GM19238 (cell line): Measurements from ENCODE around the gene IFT57.
"Not testable (repeated sequence)": the region's sequence is repeated elsewhere in the genome, so short reads cannot be mapped to it uniquely, and the experiment has no call there.

Experiments used
- DNase-seq: peaks from one replicate; pipeline ENCODE4 v3.0.0; 2011; ENCODE audit warnings: low spot score; ENCODE audit not compliant: insufficient read length

Gene IFT57

GRCh38 chr3:108159865-108160264 lies 62.4 kb downstream of the IFT57 start:
- no peak for DNase-seq

GRCh38 chr3:108159105-108159504 lies 63.1 kb downstream of the IFT57 start:
- no peak for DNase-seq

GRCh38 chr3:108158251-108158650 lies 64.0 kb downstream of the IFT57 start:
- no peak for DNase-seq

GRCh38 chr3:108157273-108157672 lies 65.0 kb downstream of the IFT57 start:
- DNase-seq, result no peak

- no peak for DNase-seq
Observed at GRCh38 chr3:108156312-108156853, 65.8 kb downstream of the IFT57 start.

GRCh38 chr3:108155642-108156041 lies 66.6 kb downstream of the IFT57 start:
- DNase-seq, result not testable (repeated sequence)

- DNase-seq, result no peak
Observed at GRCh38 chr3:108153451-108153981, 68.7 kb downstream of the IFT57 start.

- DNase-seq, result no peak
Observed at GRCh38 chr3:108152274-108152673, 70.0 kb downstream of the IFT57 start.

- no peak for DNase-seq
Observed at GRCh38 chr3:108150200-108150599, 72.0 kb downstream of the IFT57 start.

GRCh38 chr3:108146139-108146538 lies 76.1 kb downstream of the IFT57 start:
- DNase-seq, result no peak

GRCh38 chr3:108145578-108145977 lies 76.6 kb downstream of the IFT57 start:
- no peak for DNase-seq

GRCh38 chr3:108137460-108137814 lies 84.8 kb downstream of the IFT57 start:
- no peak for DNase-seq

- no peak for DNase-seq
Observed at GRCh38 chr3:108136561-108137459, 85.4 kb downstream of the IFT57 start.

GRCh38 chr3:108134555-108134880 lies 87.7 kb downstream of the IFT57 start:
- DNase-seq, result no peak

GRCh38 chr3:108133858-108134554 lies 88.2 kb downstream of the IFT57 start:
- no peak for DNase-seq

GRCh38 chr3:108133048-108133369 lies 89.2 kb downstream of the IFT57 start:
- DNase-seq, result no peak

- no peak for DNase-seq
Observed at GRCh38 chr3:108131475-108132134, 90.6 kb downstream of the IFT57 start.

- DNase-seq, result no peak
Observed at GRCh38 chr3:108130701-108131474, 91.3 kb downstream of the IFT57 start.

- DNase-seq, result no peak
Observed at GRCh38 chr3:108130236-108130635, 92.0 kb downstream of the IFT57 start.

GRCh38 chr3:108127301-108127988 lies 94.8 kb downstream of the IFT57 start:
- no peak for DNase-seq

- DNase-seq, result no peak
Observed at GRCh38 chr3:108126348-108126747, 95.9 kb downstream of the IFT57 start.
